ENCODE results near the gene ELF2. TPM values are rescaled to one million over a fixed set of nuclear protein-coding genes. Genes with fewer than 3 reads are reported as not detected.

The ELF2 gene
- polyA plus RNA-seq, 1 donor from 2014 or later = 105 TPM

DNA sequence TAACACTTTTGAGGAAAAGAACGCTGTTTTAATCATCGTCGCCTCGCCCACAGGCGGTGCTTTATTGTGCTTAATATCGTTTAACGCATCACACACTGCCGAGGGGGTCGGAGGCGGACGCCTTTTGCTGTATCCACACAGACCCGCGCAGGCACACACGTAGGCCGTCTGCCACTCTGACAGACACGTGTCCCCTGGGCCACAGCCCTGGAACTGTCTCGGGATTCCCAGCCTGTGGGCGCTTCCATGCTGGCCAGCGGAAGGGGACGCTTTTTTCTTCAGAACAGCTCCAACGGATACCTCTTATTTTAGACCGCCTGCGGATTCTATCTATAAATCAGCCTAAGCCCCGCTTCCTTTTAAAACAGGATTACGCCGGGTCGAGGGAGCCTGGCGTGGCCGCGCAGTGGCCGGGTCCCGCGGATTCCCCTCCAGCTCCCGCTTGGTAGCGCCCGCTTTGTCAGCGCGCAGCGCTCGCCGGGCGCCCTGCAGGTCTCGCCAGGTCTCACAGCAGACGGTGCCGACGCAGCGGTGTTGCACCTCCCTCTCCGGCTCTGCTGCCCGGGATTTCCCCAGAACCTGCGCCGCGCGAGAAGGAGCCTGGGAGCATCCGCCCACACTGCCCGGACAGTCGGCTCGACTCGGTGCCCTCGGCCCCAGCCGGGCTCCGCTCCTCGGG, 161.6 kb downstream of the ELF2 start, which contains the start of gene NOCT:
Gene NOCT (plus strand): TSS at position 513 of the 679 bp plus-strand sequence. CDS start 201 bp downstream, outside the sequence.
- Histone ChIP-seq H3K4me2 (ENCODE audit: low read length) (peak within 1 kb of the TSS; percentile 63), H3K9ac (ENCODE audit: low read length) (peak within 1 kb of the TSS; percentile 83), H3K36me3 (ENCODE audit: insufficient read depth, low read length) (no peaks in the 10 kb centered on the region), H2AFZ (ENCODE audit: low read depth, low read length) (peak within 1 kb of the TSS; percentile 35), H3K9me3 (ENCODE audit: low read length) (no peaks in the 10 kb centered on the region), H3K27me3 (ENCODE audit: insufficient read depth, low read depth, low read length) (no peaks in the 10 kb centered on the region), H3K9me2 (ENCODE audit: insufficient read depth, low read length) (no peaks in the 10 kb centered on the region), H3K79me2 (replicated peaks; ENCODE audit: insufficient read depth, low read length) (peaks cover 11% of the 10 kb centered on the region), H3K4me3 (ENCODE audit: low read length) (peak within 1 kb of the TSS; percentile 75), H4K20me1 (ENCODE audit: insufficient read depth) (no peaks in the 10 kb centered on the region), H3F3A (ENCODE audit: insufficient read depth, low read length, poor library complexity, severe bottlenecking) (peaks cover 7% of the 10 kb centered on the region), H3K27ac (ENCODE audit: low read length) (peak within 1 kb of the TSS; percentile 92)
- TF ChIP-seq RAD21 (conservative IDR thresholded peaks at IDR 0.05) (peak; percentile 12), SMC3 (conservative IDR thresholded peaks at IDR 0.05; ENCODE audit: poor library complexity) (peak; percentile 4), POLR2AphosphoS5 (IDR thresholded peaks at IDR 0.05) (peak; percentile 96), TAF1 (IDR thresholded peaks at IDR 0.05; ENCODE audit: low read depth) (peak; percentile 97), MXI1 (conservative IDR thresholded peaks at IDR 0.05; ENCODE audit: poor library complexity, severe bottlenecking) (no peak), EP300 (conservative IDR thresholded peaks at IDR 0.05; ENCODE audit: poor library complexity, severe bottlenecking) (peak; percentile 74), EZH2 (IDR thresholded peaks at IDR 0.05; ENCODE audit: borderline replicate concordance, insufficient read depth, low read length, poor library complexity, severe bottlenecking) (no peak)
- TF ChIP-seq, protein P1, sequence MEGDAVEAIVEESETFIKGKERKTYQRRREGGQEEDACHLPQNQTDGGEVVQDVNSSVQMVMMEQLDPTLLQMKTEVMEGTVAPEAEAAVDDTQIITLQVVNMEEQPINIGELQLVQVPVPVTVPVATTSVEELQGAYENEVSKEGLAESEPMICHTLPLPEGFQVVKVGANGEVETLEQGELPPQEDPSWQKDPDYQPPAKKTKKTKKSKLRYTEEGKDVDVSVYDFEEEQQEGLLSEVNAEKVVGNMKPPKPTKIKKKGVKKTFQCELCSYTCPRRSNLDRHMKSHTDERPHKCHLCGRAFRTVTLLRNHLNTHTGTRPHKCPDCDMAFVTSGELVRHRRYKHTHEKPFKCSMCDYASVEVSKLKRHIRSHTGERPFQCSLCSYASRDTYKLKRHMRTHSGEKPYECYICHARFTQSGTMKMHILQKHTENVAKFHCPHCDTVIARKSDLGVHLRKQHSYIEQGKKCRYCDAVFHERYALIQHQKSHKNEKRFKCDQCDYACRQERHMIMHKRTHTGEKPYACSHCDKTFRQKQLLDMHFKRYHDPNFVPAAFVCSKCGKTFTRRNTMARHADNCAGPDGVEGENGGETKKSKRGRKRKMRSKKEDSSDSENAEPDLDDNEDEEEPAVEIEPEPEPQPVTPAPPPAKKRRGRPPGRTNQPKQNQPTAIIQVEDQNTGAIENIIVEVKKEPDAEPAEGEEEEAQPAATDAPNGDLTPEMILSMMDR (IDR thresholded peaks at IDR 0.05; ENCODE audit: poor library complexity, severe bottlenecking) = peak; percentile 58
- TF ChIP-seq, protein P2, sequence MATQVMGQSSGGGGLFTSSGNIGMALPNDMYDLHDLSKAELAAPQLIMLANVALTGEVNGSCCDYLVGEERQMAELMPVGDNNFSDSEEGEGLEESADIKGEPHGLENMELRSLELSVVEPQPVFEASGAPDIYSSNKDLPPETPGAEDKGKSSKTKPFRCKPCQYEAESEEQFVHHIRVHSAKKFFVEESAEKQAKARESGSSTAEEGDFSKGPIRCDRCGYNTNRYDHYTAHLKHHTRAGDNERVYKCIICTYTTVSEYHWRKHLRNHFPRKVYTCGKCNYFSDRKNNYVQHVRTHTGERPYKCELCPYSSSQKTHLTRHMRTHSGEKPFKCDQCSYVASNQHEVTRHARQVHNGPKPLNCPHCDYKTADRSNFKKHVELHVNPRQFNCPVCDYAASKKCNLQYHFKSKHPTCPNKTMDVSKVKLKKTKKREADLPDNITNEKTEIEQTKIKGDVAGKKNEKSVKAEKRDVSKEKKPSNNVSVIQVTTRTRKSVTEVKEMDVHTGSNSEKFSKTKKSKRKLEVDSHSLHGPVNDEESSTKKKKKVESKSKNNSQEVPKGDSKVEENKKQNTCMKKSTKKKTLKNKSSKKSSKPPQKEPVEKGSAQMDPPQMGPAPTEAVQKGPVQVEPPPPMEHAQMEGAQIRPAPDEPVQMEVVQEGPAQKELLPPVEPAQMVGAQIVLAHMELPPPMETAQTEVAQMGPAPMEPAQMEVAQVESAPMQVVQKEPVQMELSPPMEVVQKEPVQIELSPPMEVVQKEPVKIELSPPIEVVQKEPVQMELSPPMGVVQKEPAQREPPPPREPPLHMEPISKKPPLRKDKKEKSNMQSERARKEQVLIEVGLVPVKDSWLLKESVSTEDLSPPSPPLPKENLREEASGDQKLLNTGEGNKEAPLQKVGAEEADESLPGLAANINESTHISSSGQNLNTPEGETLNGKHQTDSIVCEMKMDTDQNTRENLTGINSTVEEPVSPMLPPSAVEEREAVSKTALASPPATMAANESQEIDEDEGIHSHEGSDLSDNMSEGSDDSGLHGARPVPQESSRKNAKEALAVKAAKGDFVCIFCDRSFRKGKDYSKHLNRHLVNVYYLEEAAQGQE (IDR thresholded peaks at IDR 0.05; ENCODE audit: borderline replicate concordance) = peak; percentile 97

DNA sequence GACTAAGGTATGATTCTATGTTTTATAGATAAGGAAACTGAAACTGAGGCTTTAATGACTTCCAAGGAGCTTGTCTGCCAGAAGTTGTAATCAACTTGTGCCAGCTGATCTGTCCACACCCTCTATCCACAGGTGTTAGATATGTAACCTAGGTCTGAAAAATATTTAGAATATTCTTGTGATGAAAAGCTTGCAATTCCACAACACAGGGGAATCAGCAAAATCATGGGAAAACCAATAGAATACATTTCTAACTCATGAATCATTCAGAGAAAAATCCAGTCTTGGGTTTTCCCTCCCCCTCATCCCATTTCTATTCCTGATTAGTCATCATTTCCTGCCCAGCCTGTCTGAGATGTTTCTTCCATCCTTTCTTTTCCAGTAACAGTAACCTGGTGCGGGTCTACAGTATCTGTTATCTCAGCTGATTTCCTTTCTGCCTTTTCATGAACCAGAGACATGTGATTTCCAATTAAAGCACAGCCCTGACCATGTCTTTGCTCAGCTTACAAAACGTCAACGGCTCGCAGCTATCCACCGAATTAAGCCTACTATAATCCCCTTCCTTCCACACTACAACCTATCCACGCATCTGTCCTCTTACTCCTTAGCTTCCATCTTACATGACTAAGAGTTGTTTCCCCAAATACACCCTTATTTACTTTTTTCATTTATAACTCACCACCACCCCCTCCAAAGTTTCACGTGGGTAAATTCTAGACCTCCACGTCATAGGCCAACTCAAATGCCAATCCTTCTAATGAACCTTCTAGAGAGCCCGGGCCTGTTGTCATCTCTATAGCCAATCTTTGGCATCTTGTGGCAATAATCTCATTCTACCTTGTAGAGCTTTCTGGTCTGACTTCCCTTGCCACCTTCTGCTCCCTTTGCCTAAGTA, 162.4 kb downstream of the ELF2 start:
- no peaks in the 10 kb centered on the region for H3K27me3 ChIP-seq (ENCODE audit: insufficient read depth, low read depth, low read length)
- no peaks in the 10 kb centered on the region for H3K9me2 ChIP-seq (ENCODE audit: insufficient read depth, low read length)
- no peaks in the 10 kb centered on the region for H4K20me1 ChIP-seq (ENCODE audit: insufficient read depth)
- no peaks in the 10 kb centered on the region for H3K9me3 ChIP-seq (ENCODE audit: low read length)
- H3K4me2 ChIP-seq (ENCODE audit: low read length) = peak overlapping the region; percentile 63
- H3K9ac ChIP-seq (ENCODE audit: low read length) = peak overlapping the region; percentile 83
- TF ChIP-seq, protein P1 (IDR thresholded peaks at IDR 0.05; ENCODE audit: poor library complexity, severe bottlenecking) = no peak
- TF ChIP-seq POLR2AphosphoS5 (IDR thresholded peaks at IDR 0.05) (no peak), EP300 (conservative IDR thresholded peaks at IDR 0.05; ENCODE audit: poor library complexity, severe bottlenecking) (no peak), SMC3 (conservative IDR thresholded peaks at IDR 0.05; ENCODE audit: poor library complexity) (no peak), TAF1 (IDR thresholded peaks at IDR 0.05; ENCODE audit: low read depth) (no peak), RAD21 (conservative IDR thresholded peaks at IDR 0.05) (no peak), EZH2 (IDR thresholded peaks at IDR 0.05; ENCODE audit: borderline replicate concordance, insufficient read depth, low read length, poor library complexity, severe bottlenecking) (no peak), MXI1 (conservative IDR thresholded peaks at IDR 0.05; ENCODE audit: poor library complexity, severe bottlenecking) (no peak)
- TF ChIP-seq, protein P2 (IDR thresholded peaks at IDR 0.05; ENCODE audit: borderline replicate concordance) = no peak
- H3F3A ChIP-seq (ENCODE audit: insufficient read depth, low read length, poor library complexity, severe bottlenecking) = no peaks in the 10 kb centered on the region
- H3K27ac ChIP-seq (ENCODE audit: low read length) = peak overlapping the region; percentile 92
- H3K4me3 ChIP-seq (ENCODE audit: low read length) = peak overlapping the region; percentile 75
- H2AFZ ChIP-seq (ENCODE audit: low read depth, low read length) = peak overlapping the region; percentile 35
- H3K36me3 ChIP-seq (ENCODE audit: insufficient read depth, low read length) = no peaks in the 10 kb centered on the region
- H3K79me2 ChIP-seq (replicated peaks; ENCODE audit: insufficient read depth, low read length) = peaks cover 11% of the 10 kb centered on the region

Data from neural cell (in vitro differentiated cells).